Esophagus (tissue), 2 donors: ENCODE data around the gene DBH. TPM values are rescaled to one million over a fixed set of nuclear protein-coding genes. Genes with fewer than 3 reads are reported as not detected.

Source experiments
- H3K27ac ChIP-seq, 2 donors: one replicate each; pipeline ENCODE4 v1.5.1; 2013; ENCODE audit warnings: low read depth in 2 of 2, mild to moderate bottlenecking in 2 of 2, inconsistent platforms in 1 of 2, low read length in 1 of 2, moderate library complexity in 1 of 2
- H3K27me3 ChIP-seq, 2 donors: one replicate each; pipeline ENCODE4 v1.6.1; 2013; ENCODE audit warnings: low read length in 2 of 2, control low read depth in 1 of 2, mild to moderate bottlenecking in 1 of 2; ENCODE audit not compliant: insufficient read depth in 2 of 2, control insufficient read depth in 1 of 2
- H3K36me3 ChIP-seq, 2 donors: one replicate each; pipeline ENCODE4 v1.6.1; 2013; ENCODE audit warnings: low read length in 1 of 2; ENCODE audit not compliant: control insufficient read depth in 2 of 2, insufficient read depth in 2 of 2
- H3K4me1 ChIP-seq, 2 donors: one replicate each; pipeline ENCODE4 v1.6.1; 2013; ENCODE audit warnings: low read length in 1 of 2; ENCODE audit not compliant: control insufficient read depth in 2 of 2, insufficient read depth in 2 of 2
- H3K4me3 ChIP-seq, 2 donors: one replicate each; pipeline ENCODE4 v1.5.1; 2013; ENCODE audit warnings: low read length in 2 of 2, mild to moderate bottlenecking in 2 of 2, low read depth in 1 of 2, moderate library complexity in 1 of 2
- H3K9me3 ChIP-seq, 2 donors: one replicate each; pipeline ENCODE4 v1.6.1; 2013; ENCODE audit warnings: mild to moderate bottlenecking in 2 of 2, low read depth in 1 of 2, low read length in 1 of 2, moderate library complexity in 1 of 2; ENCODE audit not compliant: control insufficient read depth in 2 of 2, insufficient read depth in 1 of 2
- WGBS, 2 donors: extraction: QIAGEN DNeasy Blood & Tissue Kit; methylation state at CpG; one replicate each; pipeline ENCODE4 v1.1.7; 2013; 5-methylcytosine and 5-hydroxymethylcytosine counted together
- polyA plus RNA-seq, 2 donors: library from polyadenylated mRNA; stranded (reverse); fragments of 200-250 nt; gene quantifications; one replicate each; pipeline ENCODE4 v1.2.3, GENCODE V29; 2013
- donor health status: healthy with polysubstance abuse.
- donor health status: Bipolar disorder and iron deficiency.

Gene DBH
- polyA plus RNA-seq, result under 1 TPM in 1 of 2 donors, not detected in 1; 0.01 TPM

- no peak within 1 kb of the TSS for H3K4me3 ChIP-seq
- no peak within 1 kb of the TSS for H3K27ac ChIP-seq
- peaks cover 0 to 1% of the 10 kb centered on the region in 2 donors for H3K4me1 ChIP-seq
- no peaks in the 10 kb centered on the region for H3K27me3 ChIP-seq
- WGBS, 2 donors, result 85 to 89% methylated on average over 24 of the region's 24 CpGs
- no peaks in the 10 kb centered on the region for H3K36me3 ChIP-seq
- H3K9me3 ChIP-seq, result no peaks in the 10 kb centered on the region
These were observed at the start of gene DBH for GRCh38 chr9:133635533-133636531. TSS of gene DBH (plus strand) at chr9:133636363. CDS start at chr9:133636372, 9 bp downstream.

- Histone ChIP-seq H3K4me1 (no peaks in the 10 kb centered on the region), H3K27ac (no peak overlapping the region), H3K4me3 (no peak overlapping the region), H3K36me3 (no peaks in the 10 kb centered on the region), H3K9me3 (peaks cover 0 to 3% of the 10 kb centered on the region in 2 donors), H3K27me3 (peaks cover 0 to 8% of the 10 kb centered on the region in 2 donors)
- WGBS, 2 donors, result 80 to 85% methylated on average over 8 of the region's 8 CpGs
These were observed 49.1 kb upstream of the DBH start for GRCh38 chr9:133587051-133587450.

GRCh38 chr9:133587466-133587865 lies 48.7 kb upstream of the DBH start:
- WGBS, 2 donors, result 87 to 90% methylated on average over 6 of the region's 6 CpGs
- Histone ChIP-seq H3K27me3 (peaks cover 0 to 8% of the 10 kb centered on the region in 2 donors), H3K27ac (no peak overlapping the region)

GRCh38 chr9:133589454-133590227 lies 46.5 kb upstream of the DBH start:
- Histone ChIP-seq H3K27ac (no peak overlapping the region), H3K4me1 (no peaks in the 10 kb centered on the region), H3K4me3 (no peak overlapping the region), H3K9me3 (peaks cover 0 to 3% of the 10 kb centered on the region in 2 donors), H3K27me3 (peaks cover 0 to 8% of the 10 kb centered on the region in 2 donors), H3K36me3 (no peaks in the 10 kb centered on the region)
- 42 to 52% methylated on average over 19 of the region's 19 CpGs for WGBS, 2 donors

More at GRCh38 chr9:133587466-133587865, 48.7 kb upstream of the DBH start:
- H3K36me3 ChIP-seq, result no peaks in the 10 kb centered on the region
- peaks cover 0 to 3% of the 10 kb centered on the region in 2 donors for H3K9me3 ChIP-seq
- H3K4me1 ChIP-seq, result no peaks in the 10 kb centered on the region
- no peak overlapping the region for H3K4me3 ChIP-seq

GRCh38 chr9:133590231-133590855 lies 45.8 kb upstream of the DBH start:
- H3K27ac ChIP-seq, result no peak overlapping the region
- H3K36me3 ChIP-seq, result no peaks in the 10 kb centered on the region
- peaks cover 0 to 3% of the 10 kb centered on the region in 2 donors for H3K9me3 ChIP-seq
- H3K4me1 ChIP-seq, result no peaks in the 10 kb centered on the region
- H3K27me3 ChIP-seq, result peaks cover 0 to 4% of the 10 kb centered on the region in 2 donors
- H3K4me3 ChIP-seq, result no peak overlapping the region
- WGBS, 2 donors, result 68 to 71% methylated on average over 20 of the region's 20 CpGs

- no peaks in the 10 kb centered on the region for H3K27me3 ChIP-seq
- H3K9me3 ChIP-seq, result peaks cover 2 to 3% of the 10 kb centered on the region in 2 donors
- no peaks in the 10 kb centered on the region for H3K4me1 ChIP-seq
- no peak overlapping the region for H3K27ac ChIP-seq
- H3K4me3 ChIP-seq, result no peak overlapping the region
- no peaks in the 10 kb centered on the region for H3K36me3 ChIP-seq
- WGBS, 2 donors, result 83% methylated on average over 17 of the region's 17 CpGs
These were observed 44.9 kb upstream of the DBH start for GRCh38 chr9:133591116-133591910.

GRCh38 chr9:133591985-133592384 lies 44.2 kb upstream of the DBH start:
- WGBS, 2 donors, result 52 to 63% methylated on average over 10 of the region's 10 CpGs
- H3K27me3 ChIP-seq, result no peaks in the 10 kb centered on the region

GRCh38 chr9:133592731-133593409 lies 43.3 kb upstream of the DBH start:
- Histone ChIP-seq H3K4me1 (no peaks in the 10 kb centered on the region), H3K4me3 (no peak overlapping the region), H3K27me3 (no peaks in the 10 kb centered on the region), H3K36me3 (no peaks in the 10 kb centered on the region), H3K9me3 (peaks cover 6 to 7% of the 10 kb centered on the region in 2 donors), H3K27ac (no peak overlapping the region)
- WGBS, 2 donors, result 73 to 79% methylated on average over 17 of the region's 17 CpGs

More at GRCh38 chr9:133591985-133592384, 44.2 kb upstream of the DBH start:
- Histone ChIP-seq H3K9me3 (peaks cover 3 to 6% of the 10 kb centered on the region in 2 donors), H3K27ac (no peak overlapping the region), H3K4me1 (no peaks in the 10 kb centered on the region), H3K36me3 (no peaks in the 10 kb centered on the region), H3K4me3 (no peak overlapping the region)
